HepG2 (cell line): ENCODE data around the gene ADAMTS13. TPM values are rescaled to one million over a fixed set of nuclear protein-coding genes. Genes with fewer than 3 reads are reported as not detected.
A peak's percentile ranks its signal among the peaks of the same experiment; 100 is the strongest.

Experiments used
- ATAC-seq: fragments of 200-7000 bp; cut with Tn5 transposase; 3 replicates; pipeline ENCODE4 v1.9.1; 2020; ENCODE audit warnings: mild to moderate bottlenecking, moderate library complexity
- BruUV-seq: library from RNA; stranded (reverse); fragments of 400-500 nt; replicated peaks from 2 replicates; lab custom pipeline; 2021; lab: Mats Ljungman, UMichigan
- CTCF ChIA-PET: fragments of 300-600 bp; formaldehyde crosslinking; extraction: SDS; loops from one replicate; lab custom pipeline; 2021; ENCODE audit warnings: low total read pairs, inconsistent platforms, low intra/inter-chr PET ratio; lab: Yijun Ruan, JAX
- POLR2A ChIA-PET: fragments of 350-600 bp; sonication (Branson Sonifier 250); formaldehyde crosslinking; loops from one replicate; lab custom pipeline; 2020; ENCODE audit warnings: antibody characterized with exemption, inconsistent platforms; lab: Yijun Ruan, JAX
- DNase-seq: peaks from one replicate; pipeline ENCODE4 v3.0.0-alpha.2; 2015; ENCODE audit warnings: low spot score
- FAIRE-seq: peaks from 3 replicates; lab custom pipeline; 2011; peaks lifted over from hg19 to GRCh38; lab: Jason Lieb, UNC
- H2AFZ ChIP-seq: one replicate; pipeline ENCODE4 v1.6.1; 2011; ENCODE audit warnings: low read length, inconsistent platforms
- H3K27ac ChIP-seq: fragments of 300-600 bp; 3 replicates; pipeline ENCODE4 v1.8.0; 2011; ENCODE audit warnings: mixed run types, mild to moderate bottlenecking, mixed read lengths, low read length, inconsistent platforms; ENCODE audit not compliant: insufficient read depth; ENCODE audit errors: extremely low read length
- H3K27me3 ChIP-seq, 2 experiments: fragments of 200-600 bp in 1 of 2; 2 replicates in 1 of 2; 3 replicates in 1 of 2; pipeline versions ENCODE4 v1.6.0 to v1.8.0; 2011; ENCODE audit warnings: low read length in 2 of 2, mild to moderate bottlenecking in 2 of 2, moderate library complexity in 2 of 2, inconsistent platforms in 1 of 2; ENCODE audit not compliant: insufficient read depth in 2 of 2, control insufficient read depth in 1 of 2
- H3K36me3 ChIP-seq, 2 experiments: fragments of 200-600 bp in 1 of 2; replicated peaks in 1 of 2; 2 replicates in 1 of 2; 3 replicates in 1 of 2; pipeline versions ENCODE4 v1.5.1 to v1.8.0; 2011; ENCODE audit warnings: low read length in 2 of 2, inconsistent platforms in 1 of 2; ENCODE audit not compliant: insufficient read depth in 2 of 2, control insufficient read depth in 1 of 2
- H3K4me1 ChIP-seq: 2 replicates; pipeline ENCODE4 v1.5.1; 2012; ENCODE audit warnings: low read length, inconsistent platforms; ENCODE audit not compliant: insufficient read depth
- H3K4me2 ChIP-seq: 2 replicates; pipeline ENCODE4 v1.6.0; 2011; ENCODE audit warnings: low read depth, low read length, inconsistent platforms
- H3K4me3 ChIP-seq, 3 experiments: fragments of 200-600 bp in 1 of 3; sonication (generic), shearing (Covaris generic) in 1 of 3; replicated peaks in 1 of 3; 2 replicates each; pipeline ENCODE4 v1.5.1; 2011 to 2016; ENCODE audit warnings: low read length in 3 of 3, inconsistent platforms in 2 of 3, low read depth in 2 of 3, mild to moderate bottlenecking in 2 of 3, control low read depth in 1 of 3, mixed read lengths in 1 of 3; ENCODE audit not compliant: insufficient read depth in 1 of 3
- H3K79me2 ChIP-seq: one replicate; pipeline ENCODE4 v1.6.1; 2011; ENCODE audit warnings: low read length, inconsistent platforms; ENCODE audit not compliant: insufficient read depth
- H3K9ac ChIP-seq: 2 replicates; pipeline ENCODE4 v1.6.0; 2011; ENCODE audit warnings: mild to moderate bottlenecking, low read depth, low read length, inconsistent platforms; ENCODE audit not compliant: insufficient read depth
- H3K9me3 ChIP-seq: 2 replicates; pipeline ENCODE4 v1.5.1; 2012; ENCODE audit warnings: mild to moderate bottlenecking, low read length
- H4K20me1 ChIP-seq: 2 replicates; pipeline ENCODE4 v1.6.0; 2011; ENCODE audit warnings: inconsistent platforms, mild to moderate bottlenecking, low read length, moderate library complexity; ENCODE audit not compliant: insufficient read depth
- CBX5 ChIP-seq: sonication (generic); formaldehyde crosslinking; IDR thresholded peaks from 2 replicates; pipeline ENCODE4 v1.4.0; 2020; ENCODE audit warnings: missing genetic modification reagents, borderline replicate concordance
- CHD4 ChIP-seq: fragments of 200-600 bp; sonication (generic); IDR thresholded peaks from 2 replicates; pipeline ENCODE4 v1.7.0; 2017; ENCODE audit warnings: mild to moderate bottlenecking, low read length, borderline replicate concordance
- CREM ChIP-seq, 2 experiments: sonication (generic) in 1 of 2; formaldehyde crosslinking in 1 of 2; IDR thresholded peaks; 2 replicates each; pipeline versions ENCODE4 v1.4.0 to v1.6.1; 2016 to 2020; ENCODE audit warnings: antibody characterized with exemption in 1 of 2, mild to moderate bottlenecking in 1 of 2, missing genetic modification reagents in 1 of 2
- CTCF ChIP-seq: sonication (generic); formaldehyde crosslinking; IDR thresholded peaks from 2 replicates; pipeline ENCODE4 v1.5.0; 2020; ENCODE audit warnings: mild to moderate bottlenecking, missing genetic modification reagents, moderate library complexity
- HOXD1 ChIP-seq: sonication (generic); formaldehyde crosslinking; IDR thresholded peaks from 2 replicates; pipeline ENCODE4 v1.5.0; 2020; ENCODE audit warnings: missing genetic modification reagents
- KLF11 ChIP-seq: IDR thresholded peaks from 2 replicates; pipeline ENCODE4 v1.6.1; 2016; ENCODE audit warnings: missing compliant biosample characterization
- LBX2 ChIP-seq: sonication (generic); formaldehyde crosslinking; IDR thresholded peaks from 2 replicates; pipeline ENCODE4 v1.5.0; 2020; ENCODE audit warnings: missing genetic modification reagents, mild to moderate bottlenecking, borderline replicate concordance
- RARG ChIP-seq: sonication (generic); formaldehyde crosslinking; IDR thresholded peaks from 2 replicates; pipeline ENCODE4 v1.4.0; 2020; ENCODE audit warnings: low read depth, mild to moderate bottlenecking, missing genetic modification reagents
- TEAD3 ChIP-seq: optimal IDR thresholded peaks from 2 replicates; pipeline ENCODE3; 2016; ENCODE audit warnings: borderline replicate concordance
- ZBTB37 ChIP-seq: sonication (generic); formaldehyde crosslinking; IDR thresholded peaks from 2 replicates; pipeline ENCODE4 v1.4.0; 2020; ENCODE audit warnings: mild to moderate bottlenecking, missing genetic modification reagents
- ZBTB8A ChIP-seq: sonication (generic); formaldehyde crosslinking; IDR thresholded peaks from 2 replicates; pipeline ENCODE4 v1.4.0; 2020; ENCODE audit warnings: mild to moderate bottlenecking, low read depth, missing genetic modification reagents, borderline replicate concordance
- ZNF335 ChIP-seq: sonication (generic); formaldehyde crosslinking; IDR thresholded peaks from 2 replicates; pipeline ENCODE4 v1.4.0; 2020; ENCODE audit warnings: missing genetic modification reagents
- ZNF629 ChIP-seq: sonication (generic); formaldehyde crosslinking; conservative IDR thresholded peaks from 2 replicates; pipeline ENCODE4 v1.5.0; 2020; ENCODE audit warnings: missing genetic modification reagents
- ZNF713 ChIP-seq: sonication (generic); formaldehyde crosslinking; IDR thresholded peaks from 2 replicates; pipeline ENCODE4 v1.4.0; 2020; ENCODE audit warnings: mild to moderate bottlenecking, missing genetic modification reagents
- ZNF780A ChIP-seq: sonication (generic); formaldehyde crosslinking; IDR thresholded peaks from 2 replicates; pipeline ENCODE4 v1.8.0; 2022; ENCODE audit warnings: mild to moderate bottlenecking, missing genetic modification reagents, moderate library complexity
- ZSCAN31 ChIP-seq: sonication (generic); formaldehyde crosslinking; IDR thresholded peaks from 2 replicates; pipeline ENCODE4 v1.5.0; 2020; ENCODE audit warnings: low read depth, mild to moderate bottlenecking, missing genetic modification reagents
- ZZZ3 ChIP-seq: sonication (generic); formaldehyde crosslinking; IDR thresholded peaks from 2 replicates; pipeline ENCODE4 v1.4.0; 2020; ENCODE audit warnings: missing genetic modification reagents, mild to moderate bottlenecking, borderline replicate concordance
- WGBS: methylation state at CpG from one replicate; pipeline ENCODE4 v1.1.6; 2017; ENCODE audit warnings: low lambda C conversion rate; 5-methylcytosine and 5-hydroxymethylcytosine counted together
- in situ Hi-C: cut with HindIII; loops from 2 replicates; pipeline ENCODE4 v1.10.0; 2017; ENCODE audit warnings: low pct_unique_long_range_greater_than_20kb; ENCODE audit not compliant: extremely low pct_ligation_motif_present
- intact Hi-C: fragments of 100-400 bp; cut with micrococcal nuclease; formaldehyde crosslinking; loops from one replicate; pipeline ENCODE4 v1.10.0; 2022; ENCODE audit not compliant: unreplicated experiment
- polyA plus RNA-seq, 8 experiments: library from polyadenylated mRNA; depleted of rRNA in 3 of 8; stranded (reverse) in 7 of 8; unstranded in 1 of 8; fragments of >200 nt; fragmentation: Illumina TruSeq in 4 of 8; extraction: Trizol in 4 of 8; gene quantifications; 2 replicates each; pipeline versions ENCODE4 v1.2.1 to v1.2.3, GENCODE V29; 2011 to 2016; ENCODE audit warnings: low read depth in 4 of 8, missing spikeins in 1 of 8, mixed read lengths in 1 of 8; ENCODE audit not compliant: insufficient read depth in 1 of 8
- total RNA-seq, 5 experiments: library from RNA; depleted of rRNA; stranded (reverse); fragments of >200 nt; fragmentation: Illumina TruSeq; extraction: Trizol; gene quantifications; 2 replicates each; pipeline ENCODE4 v1.2.3, GENCODE V29; 2016; ENCODE audit warnings: low read depth in 1 of 5

ADAMTS13 gene
- total and polyA plus RNA-seq, 2 of the 13 experiments (the other 11 are each of a cell fraction or from before 2014, with no cell fraction given): 0.91 to 4.5 TPM

- peak; percentile 52 for TF ChIP-seq CTCF (CRISPR knock-in tag)
Measured at GRCh38 chr9:133456409-133456808, 34.2 kb downstream of the ADAMTS13 start (continued).

GRCh38 chr9:133457233-133457632 lies 35.1 kb downstream of the ADAMTS13 start:
- no peak overlapping the region for H3K4me3 ChIP-seq
- FAIRE-seq: no peak
- BruUV-seq: no TSS peak
- ATAC-seq: no peak
- no peaks in the 10 kb centered on the region for H4K20me1 ChIP-seq
- H3K4me2 ChIP-seq: no peak overlapping the region
- WGBS: 52% methylated on average over 3 of the region's 13 CpGs
- H3K4me1 ChIP-seq: peaks cover 45% of the 10 kb centered on the region
- H3K27ac ChIP-seq: no peak overlapping the region
- in situ Hi-C loops: no loop called here
- peaks cover 14% of the 10 kb centered on the region for H3K79me2 ChIP-seq
- intact Hi-C loops: no loop called here
- no peak overlapping the region for H2AFZ ChIP-seq
- H3K9ac ChIP-seq: no peak overlapping the region
- CTCF ChIA-PET: no interaction called here
- POLR2A ChIA-PET: no interaction called here
- DNase-seq: peak; percentile 20
- H3K36me3 ChIP-seq: no peaks in the 10 kb centered on the region; a peak in 1 of 5 replicates
- no peaks in the 10 kb centered on the region for H3K9me3 ChIP-seq
- H3K27me3 ChIP-seq: no peaks in the 10 kb centered on the region; a peak in 1 of 5 replicates
- TF ChIP-seq CREM (IDR thresholded peaks at IDR 0.05) (no peak), CREM (CRISPR knock-in tag; IDR thresholded peaks at IDR 0.05) (no peak), ZZZ3 (CRISPR knock-in tag) (no peak), ZNF713 (CRISPR knock-in tag) (no peak), HOXD1 (CRISPR knock-in tag) (no peak), RARG (no peak), ZNF780A (CRISPR knock-in tag) (no peak), KLF11 (CRISPR knock-in tag) (no peak), ZBTB8A (CRISPR knock-in tag) (no peak), TEAD3 (no peak), ZNF335 (CRISPR knock-in tag) (no peak), LBX2 (no peak), ZSCAN31 (CRISPR knock-in tag) (no peak), ZBTB37 (CRISPR knock-in tag) (no peak), CBX5 (CRISPR knock-in tag) (no peak), ZNF629 (CRISPR knock-in tag) (no peak), CHD4 (no peak)
